SIG-M5 treated with dmso at 0.1 percent for 504 hours (cell line): Measurements from ENCODE around the gene TBC1D22A.
A peak's percentile ranks its signal among the peaks of the same experiment; 100 is the strongest.

ENCODE experiments used
- DNase-seq: peaks from one replicate; lab custom pipeline; 2025; ENCODE audit not compliant: unreplicated experiment; lab: John Stamatoyannopoulos, UW

The TBC1D22A gene

GRCh38 chr22:46923394-46923793 lies 160.9 kb downstream of the TBC1D22A start:
- no peak for DNase-seq

- no peak for DNase-seq
These were observed 163.4 kb downstream of the TBC1D22A start for GRCh38 chr22:46925818-46926217.

DNA sequence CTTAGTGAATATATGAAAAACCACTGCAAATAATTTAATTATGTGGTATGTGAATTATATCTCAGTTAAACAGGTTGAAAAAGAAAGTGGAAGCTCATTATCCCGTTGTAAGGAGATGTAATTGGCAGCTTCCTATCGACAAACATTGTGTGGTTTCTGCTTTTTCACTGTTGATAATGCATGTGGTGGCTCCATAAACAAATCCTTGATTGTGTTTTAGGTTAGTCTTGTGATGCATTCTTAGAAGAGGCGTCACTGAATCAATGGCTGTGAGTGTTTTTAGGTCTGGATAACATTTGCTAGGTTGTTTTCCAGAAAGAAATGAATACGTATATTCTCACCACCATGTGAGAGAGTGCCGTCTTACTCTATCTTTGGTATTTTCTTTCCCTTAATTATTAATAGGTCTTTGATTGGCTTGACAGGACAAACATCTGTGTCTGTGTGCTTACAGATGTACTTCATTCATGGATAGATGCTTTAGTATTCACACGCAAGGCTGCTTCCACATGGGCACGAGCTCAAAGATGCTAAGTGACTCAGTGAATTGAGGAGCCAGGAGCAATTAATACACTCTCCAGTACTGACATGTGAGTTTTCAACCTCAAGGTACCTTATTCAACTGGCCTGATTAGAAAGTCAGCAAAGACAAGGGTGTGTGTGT lies 166.7 kb downstream of the TBC1D22A start:
- DNase-seq, result no peak

GRCh38 chr22:46929710-46930204 lies 167.3 kb downstream of the TBC1D22A start:
- DNase-seq, result no peak

DNA sequence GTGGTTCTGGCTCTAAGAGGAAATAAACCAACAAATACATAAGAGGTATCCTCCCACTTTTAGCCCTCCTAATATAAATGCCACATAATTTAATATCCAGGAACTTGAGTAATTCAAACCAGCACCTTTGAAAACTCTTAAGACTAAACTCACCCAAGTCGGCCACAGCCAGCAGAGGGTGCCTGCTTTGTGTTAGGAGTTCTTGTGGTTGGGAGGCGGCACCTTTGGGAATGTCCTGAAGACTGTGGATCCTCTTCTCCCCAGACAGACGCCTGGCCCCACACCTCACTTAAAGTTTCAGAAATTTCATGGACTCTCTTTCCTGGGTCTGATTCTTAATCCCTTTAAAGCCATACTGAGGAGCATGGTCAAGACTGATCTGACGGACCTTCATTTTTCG lies 169.0 kb downstream of the TBC1D22A start:
- no peak for DNase-seq

GRCh38 chr22:46931881-46932280 lies 169.4 kb downstream of the TBC1D22A start:
- no peak for DNase-seq

GRCh38 chr22:46933040-46933930 lies 170.8 kb downstream of the TBC1D22A start:
- DNase-seq, result no peak

DNA sequence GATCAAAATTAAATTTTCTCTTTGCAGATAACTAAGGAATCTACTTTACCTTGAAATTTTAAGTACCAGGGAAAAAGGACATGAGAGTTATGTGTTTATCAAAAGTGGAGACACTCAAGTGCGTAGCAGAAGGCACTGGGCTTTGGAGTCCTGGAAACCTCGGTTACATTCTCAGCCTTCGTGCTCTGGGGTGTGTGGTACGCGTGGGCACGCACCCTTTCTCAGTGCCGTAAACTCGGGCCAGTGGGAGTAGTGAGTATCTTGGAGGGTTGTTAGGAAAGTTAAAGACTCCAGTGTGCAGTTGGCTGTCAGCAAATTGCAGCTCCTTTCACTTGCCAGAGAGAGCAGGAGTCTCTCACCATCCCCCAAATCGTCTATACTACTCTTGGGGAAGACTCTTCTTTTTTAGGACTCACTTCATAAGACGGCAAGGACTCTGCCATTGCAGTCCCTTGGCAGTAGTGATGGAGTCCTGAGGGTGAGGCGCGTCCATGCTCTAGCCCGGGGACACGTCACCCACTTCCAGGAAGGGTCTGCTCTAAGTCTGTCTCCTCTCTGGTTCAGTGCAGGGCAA lies 171.8 kb downstream of the TBC1D22A start:
- no peak for DNase-seq

- peak; percentile 36 for DNase-seq
These were observed 172.5 kb downstream of the TBC1D22A start for GRCh38 chr22:46934746-46935491.

DNA sequence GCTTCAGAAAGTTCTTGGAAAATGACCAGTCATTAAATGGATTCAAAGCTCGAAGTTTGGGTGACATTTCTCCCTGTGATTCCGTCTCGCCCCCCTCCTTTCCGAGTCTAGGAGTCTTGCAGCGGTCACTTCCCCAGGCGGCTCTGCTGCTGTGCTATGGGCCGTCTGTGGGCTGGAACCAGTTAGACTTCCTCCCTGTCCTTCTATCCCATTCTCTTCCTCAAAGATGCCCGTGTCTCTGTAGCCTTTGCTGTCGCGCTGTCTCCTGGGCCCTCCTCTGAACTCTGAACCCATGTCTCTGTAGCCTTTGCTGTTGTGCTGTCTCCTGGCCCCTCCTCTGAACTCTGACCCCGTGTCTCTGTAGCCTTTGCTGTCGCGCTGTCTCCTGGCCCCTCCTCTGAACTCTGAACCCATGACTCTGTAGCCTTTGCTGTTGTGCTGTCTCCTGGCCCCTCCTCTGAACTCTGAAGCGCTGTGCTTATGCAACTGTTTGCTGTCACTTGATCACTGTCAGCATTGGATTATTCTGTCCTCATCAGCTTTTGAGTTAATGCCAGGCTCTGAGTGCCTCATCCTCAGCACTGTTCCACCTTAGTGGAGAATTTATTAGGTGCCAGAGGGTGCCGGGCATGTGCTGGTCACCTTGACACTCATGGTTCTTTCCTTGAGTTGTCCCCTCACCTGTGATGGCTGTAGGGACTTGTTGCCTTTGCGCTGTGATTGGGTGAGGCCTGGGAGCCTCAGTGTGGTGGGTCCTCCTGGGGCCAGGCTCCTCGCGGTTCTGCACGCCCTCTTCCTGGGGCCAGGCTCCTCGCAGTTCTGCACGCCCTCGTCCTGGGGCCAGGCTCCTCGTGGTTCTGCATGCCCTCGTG lies 173.3 kb downstream of the TBC1D22A start:
- peak; percentile 4 for DNase-seq

- no peak for DNase-seq
These were observed 174.0 kb downstream of the TBC1D22A start for GRCh38 chr22:46936378-46936903.

DNA sequence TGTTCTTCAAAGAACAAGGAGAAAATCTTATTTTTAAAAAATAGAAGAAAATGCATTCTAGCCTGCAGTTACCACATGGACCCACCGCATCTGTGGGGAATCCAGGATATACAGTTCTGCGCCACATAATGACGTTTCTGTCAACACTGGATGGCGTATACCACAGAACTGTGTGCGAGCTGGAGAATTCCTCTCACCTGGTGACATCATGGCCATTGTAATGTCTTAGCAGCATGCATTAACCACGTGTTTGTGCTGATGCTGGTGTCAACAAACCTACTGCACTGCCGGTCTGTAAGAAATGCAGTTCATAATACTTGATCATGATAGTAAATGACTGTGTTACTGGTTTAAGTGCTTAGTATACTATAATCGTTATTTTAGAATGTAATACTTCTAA lies 174.7 kb downstream of the TBC1D22A start:
- no peak for DNase-seq

DNA sequence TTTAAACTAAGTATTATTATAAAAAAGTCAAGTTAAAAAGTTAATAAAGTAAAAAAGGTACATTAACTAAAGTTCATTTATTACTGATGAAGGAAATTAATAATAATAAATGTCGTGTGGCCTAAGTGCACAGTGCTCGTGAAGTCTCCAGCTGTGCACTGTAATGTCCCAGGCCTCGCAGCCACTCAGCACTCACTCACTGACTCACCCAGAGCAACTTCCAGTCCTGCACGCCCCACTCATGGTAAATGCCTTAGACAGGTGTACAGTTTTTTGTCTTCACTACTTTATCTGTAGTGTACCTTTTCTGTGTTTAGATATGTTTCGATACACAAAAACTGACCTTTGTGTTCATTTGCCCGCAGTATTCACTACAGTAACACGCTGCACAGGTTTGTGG lies 175.5 kb downstream of the TBC1D22A start:
- no peak for DNase-seq

DNA sequence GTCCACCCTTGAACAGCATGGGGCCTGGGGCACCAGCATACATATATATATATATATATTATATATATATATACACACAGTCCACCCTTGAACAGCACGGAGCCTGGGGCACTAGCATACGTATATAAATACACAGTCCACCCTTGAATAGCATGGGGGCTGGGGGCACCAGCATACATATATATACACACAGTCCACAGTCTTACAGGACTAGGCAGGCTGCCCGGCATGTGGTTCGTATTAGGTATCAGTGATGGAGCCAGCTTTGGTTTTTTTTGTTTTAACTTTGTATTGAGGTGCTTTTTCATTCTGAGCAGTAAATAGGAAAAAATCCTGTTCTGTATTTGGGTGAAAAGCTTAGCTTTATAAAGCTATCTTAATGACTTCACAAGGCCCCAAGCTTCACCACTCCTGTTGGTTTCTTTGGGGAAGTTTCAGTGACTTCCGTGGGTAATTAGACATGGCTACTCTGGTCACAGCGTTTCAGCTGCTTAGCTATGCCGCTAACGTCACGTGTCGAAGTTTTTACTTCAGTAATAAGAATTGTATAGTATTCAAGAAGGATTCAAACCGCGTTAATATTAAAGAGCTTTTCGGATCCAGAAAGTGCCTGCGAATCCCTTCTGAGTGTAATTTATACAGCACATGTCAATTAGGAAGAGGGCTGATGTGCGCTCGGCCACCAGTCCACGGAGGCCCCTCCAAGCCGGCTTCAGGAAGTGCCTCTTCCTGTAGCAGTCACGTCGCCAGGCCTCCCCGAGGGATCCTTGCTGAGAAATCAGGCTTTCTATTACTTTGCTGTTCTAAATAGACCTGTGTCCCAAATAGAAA lies 179.7 kb downstream of the TBC1D22A start:
- no peak for DNase-seq

DNA sequence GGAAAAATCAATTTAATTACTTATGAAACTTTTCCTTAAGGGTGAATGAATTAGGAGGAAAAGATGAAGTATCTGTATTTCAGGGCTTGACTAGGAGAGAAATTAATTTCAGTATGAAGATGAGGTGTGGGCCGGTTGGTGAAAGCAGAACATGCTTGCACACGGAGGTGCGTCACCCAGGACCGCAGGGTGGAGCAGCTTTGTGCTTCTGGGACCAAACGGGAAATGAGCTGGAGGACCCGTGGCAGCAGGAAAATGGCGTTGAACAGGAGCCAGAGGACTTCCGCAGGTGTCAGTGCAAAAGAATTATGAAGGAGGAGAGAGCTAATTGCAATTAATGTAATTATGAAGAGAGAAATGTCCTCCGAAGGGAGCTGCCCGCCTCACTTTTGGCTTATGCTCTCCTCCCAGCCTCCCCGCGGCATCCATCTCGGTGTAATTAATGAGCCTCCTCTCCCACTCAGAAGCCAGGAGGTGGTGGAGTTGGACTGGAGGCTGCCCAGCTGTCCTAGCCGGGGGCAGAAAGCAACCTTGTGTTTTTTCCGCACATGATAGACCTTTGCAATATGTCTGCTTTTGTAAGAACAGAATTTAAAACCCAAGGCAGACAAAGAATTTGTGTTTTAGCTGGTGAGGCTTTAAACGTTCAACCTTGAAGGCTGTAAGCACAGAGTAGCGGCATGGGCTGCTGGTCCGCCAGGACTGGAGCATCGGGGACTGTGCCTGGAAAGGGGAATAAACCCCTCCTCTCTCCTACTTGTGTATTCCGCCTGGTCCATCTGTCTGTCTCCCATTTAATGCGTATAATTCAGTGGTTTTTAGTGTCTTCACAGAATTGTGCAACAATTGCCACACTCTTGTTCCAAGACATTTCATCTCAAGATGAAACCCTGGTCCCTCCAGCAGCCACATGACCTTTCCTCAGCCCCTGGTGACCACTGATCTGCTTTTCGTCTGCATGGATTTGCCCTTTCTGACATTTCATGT lies 180.6 kb downstream of the TBC1D22A start:
- DNase-seq, result no peak

GRCh38 chr22:46945481-46945880 lies 183.0 kb downstream of the TBC1D22A start:
- DNase-seq, result no peak

- no peak for DNase-seq
These were observed 184.0 kb downstream of the TBC1D22A start for GRCh38 chr22:46946383-46946962.
